GM12864 (cell line): ENCODE results near the gene COA7.

ENCODE experiments used
- DNase-seq: peaks from one replicate; pipeline ENCODE4 v3.0.0-alpha.2; 2011; ENCODE audit warnings: low read depth
- H3K4me3 ChIP-seq: 2 replicates; pipeline ENCODE4 v1.5.1; 2011; ENCODE audit warnings: mild to moderate bottlenecking, low read depth, low read length, control low read depth
- TF ChIP-seq, protein P1 (sequence below): IDR thresholded peaks from 2 replicates; pipeline ENCODE4 v1.5.1; 2011; ENCODE audit warnings: low read depth, mild to moderate bottlenecking, moderate library complexity, low read length, control low read depth, inconsistent platforms; ENCODE audit errors: missing control alignments

Gene COA7

DNA sequence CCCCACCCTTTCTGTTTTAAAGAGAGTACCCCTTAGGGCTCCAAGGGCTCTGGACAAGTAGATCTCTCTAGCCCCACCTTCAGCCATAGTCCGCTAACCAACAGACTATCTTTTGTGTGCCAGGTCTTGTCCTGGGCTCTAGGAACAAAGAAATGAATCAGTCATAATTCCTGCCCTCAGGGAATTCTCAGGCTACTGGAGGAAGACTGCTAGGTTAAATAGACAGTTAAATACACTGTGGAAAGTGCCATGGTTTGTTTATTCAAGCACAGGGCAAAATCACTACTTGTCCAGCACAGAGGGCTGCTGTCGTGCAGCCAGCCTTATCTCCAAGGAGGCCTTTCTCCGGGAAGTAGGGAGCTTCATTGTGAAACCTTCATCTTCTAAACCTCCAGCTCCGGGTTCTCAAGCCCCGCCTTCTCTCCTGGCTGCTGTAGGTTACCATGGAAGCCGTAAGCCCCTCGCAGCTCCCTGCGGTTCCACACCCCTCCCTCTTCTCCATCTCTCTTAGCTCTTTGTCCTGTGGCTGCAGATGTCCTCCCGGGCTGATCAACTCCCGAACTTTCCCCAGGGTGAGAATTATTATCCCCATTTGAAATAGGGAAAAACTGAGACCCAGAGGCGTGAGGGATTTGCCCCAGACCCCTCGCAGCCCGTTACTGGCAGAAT lies 35.4 kb downstream of the COA7 start:
- no peak for DNase-seq
- no peak overlapping the region for H3K4me3 ChIP-seq
- TF ChIP-seq, protein P1, sequence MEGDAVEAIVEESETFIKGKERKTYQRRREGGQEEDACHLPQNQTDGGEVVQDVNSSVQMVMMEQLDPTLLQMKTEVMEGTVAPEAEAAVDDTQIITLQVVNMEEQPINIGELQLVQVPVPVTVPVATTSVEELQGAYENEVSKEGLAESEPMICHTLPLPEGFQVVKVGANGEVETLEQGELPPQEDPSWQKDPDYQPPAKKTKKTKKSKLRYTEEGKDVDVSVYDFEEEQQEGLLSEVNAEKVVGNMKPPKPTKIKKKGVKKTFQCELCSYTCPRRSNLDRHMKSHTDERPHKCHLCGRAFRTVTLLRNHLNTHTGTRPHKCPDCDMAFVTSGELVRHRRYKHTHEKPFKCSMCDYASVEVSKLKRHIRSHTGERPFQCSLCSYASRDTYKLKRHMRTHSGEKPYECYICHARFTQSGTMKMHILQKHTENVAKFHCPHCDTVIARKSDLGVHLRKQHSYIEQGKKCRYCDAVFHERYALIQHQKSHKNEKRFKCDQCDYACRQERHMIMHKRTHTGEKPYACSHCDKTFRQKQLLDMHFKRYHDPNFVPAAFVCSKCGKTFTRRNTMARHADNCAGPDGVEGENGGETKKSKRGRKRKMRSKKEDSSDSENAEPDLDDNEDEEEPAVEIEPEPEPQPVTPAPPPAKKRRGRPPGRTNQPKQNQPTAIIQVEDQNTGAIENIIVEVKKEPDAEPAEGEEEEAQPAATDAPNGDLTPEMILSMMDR: no peak

DNA sequence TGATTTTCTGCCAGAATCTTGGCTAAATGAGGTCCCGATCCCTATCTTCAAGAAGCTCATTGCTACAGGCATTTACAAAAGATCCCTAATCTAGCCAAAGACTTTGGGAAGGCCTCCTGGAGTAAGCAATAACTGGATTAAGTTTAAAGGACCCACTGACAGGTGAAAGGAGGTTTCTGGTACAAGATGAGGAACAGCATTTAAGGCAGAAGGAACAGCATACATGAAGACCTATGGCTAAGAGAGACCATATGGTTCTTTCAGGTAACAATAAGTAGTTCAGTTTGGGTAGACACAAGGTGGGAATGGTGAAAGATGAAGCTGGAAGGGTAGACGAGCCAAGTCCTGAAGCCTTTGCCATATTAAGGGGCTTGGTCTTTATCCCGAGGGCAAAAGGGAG lies 37.3 kb downstream of the COA7 start:
- TF ChIP-seq, protein P1: no peak
- DNase-seq: no peak
- no peak overlapping the region for H3K4me3 ChIP-seq

DNA sequence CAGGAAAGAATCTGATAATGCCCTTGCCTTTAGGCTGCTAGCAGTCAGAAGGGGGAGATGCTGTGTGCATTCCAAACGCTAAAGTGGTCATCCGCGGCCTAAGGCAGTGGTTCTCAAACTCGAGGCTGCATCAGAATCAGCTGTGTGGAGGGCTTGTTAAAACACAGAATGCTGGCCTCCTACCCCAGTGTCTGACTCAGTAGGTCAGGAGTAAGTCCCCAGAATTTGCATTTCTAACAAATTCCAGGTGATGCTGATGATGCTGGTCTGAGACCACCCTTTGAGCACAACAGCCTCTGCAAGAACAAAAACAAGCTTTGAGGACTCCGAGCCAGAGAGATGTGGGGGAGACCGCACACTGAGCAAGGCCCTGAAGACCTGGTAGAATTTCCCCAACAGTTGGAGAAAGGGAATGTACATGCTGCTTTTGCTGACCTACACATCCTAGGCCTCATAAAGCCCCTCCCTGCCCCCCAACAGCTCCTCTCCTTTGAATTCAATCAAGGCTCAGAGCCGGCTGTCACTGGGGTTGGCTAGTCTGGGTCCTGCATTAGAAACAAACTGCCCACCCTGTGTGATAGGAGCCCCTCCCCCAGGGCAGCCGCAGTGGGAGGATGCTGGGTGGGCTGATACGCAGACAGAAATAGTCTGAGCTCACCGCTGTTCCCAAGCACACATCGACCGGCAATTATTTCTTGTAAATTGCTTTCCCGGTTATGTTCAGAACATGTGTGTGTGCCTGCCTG lies 38.1 kb downstream of the COA7 start:
- no peak overlapping the region for H3K4me3 ChIP-seq

DNA sequence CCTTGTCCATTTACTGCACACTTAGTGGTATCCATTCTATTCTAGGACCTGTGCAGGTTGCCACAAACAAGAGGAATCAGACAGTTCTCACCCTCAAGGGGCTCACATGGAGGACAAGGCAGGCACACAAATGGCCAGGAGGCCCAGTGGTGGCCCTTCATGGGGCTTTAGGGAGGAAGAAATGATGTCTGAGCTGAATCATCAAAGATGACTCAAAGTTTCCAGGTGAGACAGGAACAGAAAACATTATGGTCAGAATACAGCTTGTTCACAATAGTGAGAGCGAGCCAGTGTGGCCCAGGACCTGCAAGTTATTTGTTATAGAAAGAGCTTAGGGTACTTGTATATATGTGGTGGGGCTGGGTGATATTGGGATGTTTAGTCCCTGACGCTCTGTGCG lies 38.8 kb downstream of the COA7 start:
- no peak overlapping the region for H3K4me3 ChIP-seq
- peak; percentile 39 for DNase-seq
- TF ChIP-seq, protein P1: no peak

More for the DNA sequence above, 38.1 kb downstream of the COA7 start:
- no peak for DNase-seq
- TF ChIP-seq, protein P1: no peak

DNA sequence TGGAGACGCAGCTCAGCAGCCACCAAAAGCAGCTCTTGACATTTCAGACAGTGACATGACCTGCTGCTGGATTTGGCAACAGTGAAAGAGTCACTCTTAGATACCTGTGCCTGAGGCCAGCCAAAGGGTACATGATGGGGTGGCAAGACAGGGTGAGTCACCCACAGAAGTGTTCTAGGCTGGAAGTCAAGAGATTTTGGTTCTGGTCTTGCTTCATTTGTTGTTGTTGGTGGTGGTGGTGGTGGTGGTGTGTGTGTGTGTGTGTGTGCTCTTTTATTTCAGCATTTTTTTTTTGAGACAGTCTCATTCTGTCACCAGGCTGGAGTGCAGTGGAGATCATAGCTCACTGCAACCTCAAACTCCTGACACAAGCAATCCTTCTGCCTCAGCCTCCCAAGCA lies 39.4 kb downstream of the COA7 start:
- no peak for DNase-seq
- TF ChIP-seq, protein P1: no peak
- no peak overlapping the region for H3K4me3 ChIP-seq

DNA sequence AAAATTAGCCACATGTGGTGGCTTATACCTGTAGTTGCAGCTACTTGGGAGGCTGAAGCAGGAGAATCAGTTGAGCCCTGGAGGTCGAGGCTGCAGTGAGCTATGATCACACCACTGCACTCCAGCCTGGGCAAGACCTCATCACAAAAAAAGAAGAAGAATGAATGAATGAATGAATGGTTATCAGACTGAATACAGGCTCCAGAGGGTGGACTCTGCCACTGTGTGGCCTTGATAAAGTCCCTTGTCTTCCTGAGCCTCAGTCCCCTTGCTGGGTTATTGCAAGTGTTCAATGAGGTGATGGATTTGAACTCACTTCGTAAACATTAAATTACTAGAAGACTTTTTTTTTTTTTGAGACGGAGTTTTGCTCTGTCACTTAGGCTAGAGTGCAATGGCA lies 40.4 kb downstream of the COA7 start:
- H3K4me3 ChIP-seq: no peak overlapping the region
- TF ChIP-seq, protein P1: no peak
- no peak for DNase-seq

DNA sequence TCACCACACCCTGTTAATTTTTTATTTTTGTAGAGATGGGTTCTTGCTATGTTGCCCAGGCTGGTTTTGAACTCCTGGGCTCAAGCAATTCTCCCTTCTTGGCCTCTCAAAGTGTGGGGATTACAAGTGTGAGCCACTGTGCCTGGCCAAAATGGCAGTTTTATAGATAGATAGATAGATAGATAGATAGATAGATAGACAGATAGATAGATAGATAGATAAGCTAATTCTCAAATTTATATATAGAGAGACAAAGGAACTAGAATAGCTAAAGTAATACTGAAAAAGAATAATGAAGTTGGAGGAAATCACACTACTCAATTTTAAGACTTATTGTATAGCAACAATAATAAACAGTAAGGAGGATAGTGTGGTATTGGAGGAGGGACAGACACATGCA lies 44.1 kb downstream of the COA7 start:
- DNase-seq: no peak
- H3K4me3 ChIP-seq: no peak overlapping the region
- TF ChIP-seq, protein P1: no peak
